ENCODE data around the gene MAP4. TPM values are rescaled to one million over a fixed set of nuclear protein-coding genes. Genes with fewer than 3 reads are reported as not detected.

Gene MAP4
- total RNA-seq, 1 experiment from 2014 or later = 140 TPM

DNA sequence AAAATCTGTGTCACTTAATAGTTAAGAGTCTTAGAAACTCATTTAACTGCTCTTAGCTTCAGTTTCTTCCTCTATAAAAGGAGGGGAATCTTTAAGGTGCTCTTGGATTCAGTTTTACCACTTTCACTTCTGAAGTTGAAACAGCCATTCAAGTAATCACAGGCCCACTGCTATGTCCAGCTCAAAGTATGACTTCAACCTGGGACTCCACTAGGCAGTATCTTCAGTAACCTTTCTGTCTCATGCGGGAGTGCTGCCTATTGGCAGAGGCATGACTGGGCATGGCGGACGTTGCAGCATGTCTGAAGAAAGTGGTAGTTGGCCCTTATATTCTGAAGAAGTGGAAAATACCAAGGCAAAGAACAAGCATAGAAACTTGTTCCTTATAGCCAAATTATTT is 121.0 kb downstream of the MAP4 start:
- no peak overlapping the region for H4K8ac ChIP-seq (replicated peaks; ENCODE audit: insufficient read length, low read depth, low read length)
- no peak overlapping the region for H2AK5ac ChIP-seq (ENCODE audit: insufficient read length, low read length)
- no peak overlapping the region for H4K5ac ChIP-seq (ENCODE audit: insufficient read length, low read depth, low read length)
- peaks cover 2 to 14% (median 7%) of the 10 kb centered on the region in 3 experiments; a peak in 4 of 7 replicates for H3K36me3 Mint-ChIP-seq (ENCODE audit: insufficient read depth in 1 of 3, low read depth in 3 of 3)
- H3T11ph ChIP-seq (ENCODE audit: low read length) = no peak overlapping the region
- H4K20me1 ChIP-seq (ENCODE audit: control insufficient read depth, insufficient read depth, insufficient read length) = no peaks in the 10 kb centered on the region
- H3K9ac ChIP-seq (ENCODE audit: extremely low read depth, insufficient read length, low read length) = no peak overlapping the region
- H2BK20ac ChIP-seq (ENCODE audit: low read depth, low read length, poor library complexity, severe bottlenecking) = no peak overlapping the region
- H2BK120ac ChIP-seq (ENCODE audit: low read depth, low read length, poor library complexity, severe bottlenecking) = no peak overlapping the region
- H3K23ac ChIP-seq (ENCODE audit: insufficient read length, low read depth, low read length) = no peak overlapping the region
- no peak overlapping the region for H3K4me3 Mint-ChIP-seq
- TF ChIP-seq, protein P1, sequence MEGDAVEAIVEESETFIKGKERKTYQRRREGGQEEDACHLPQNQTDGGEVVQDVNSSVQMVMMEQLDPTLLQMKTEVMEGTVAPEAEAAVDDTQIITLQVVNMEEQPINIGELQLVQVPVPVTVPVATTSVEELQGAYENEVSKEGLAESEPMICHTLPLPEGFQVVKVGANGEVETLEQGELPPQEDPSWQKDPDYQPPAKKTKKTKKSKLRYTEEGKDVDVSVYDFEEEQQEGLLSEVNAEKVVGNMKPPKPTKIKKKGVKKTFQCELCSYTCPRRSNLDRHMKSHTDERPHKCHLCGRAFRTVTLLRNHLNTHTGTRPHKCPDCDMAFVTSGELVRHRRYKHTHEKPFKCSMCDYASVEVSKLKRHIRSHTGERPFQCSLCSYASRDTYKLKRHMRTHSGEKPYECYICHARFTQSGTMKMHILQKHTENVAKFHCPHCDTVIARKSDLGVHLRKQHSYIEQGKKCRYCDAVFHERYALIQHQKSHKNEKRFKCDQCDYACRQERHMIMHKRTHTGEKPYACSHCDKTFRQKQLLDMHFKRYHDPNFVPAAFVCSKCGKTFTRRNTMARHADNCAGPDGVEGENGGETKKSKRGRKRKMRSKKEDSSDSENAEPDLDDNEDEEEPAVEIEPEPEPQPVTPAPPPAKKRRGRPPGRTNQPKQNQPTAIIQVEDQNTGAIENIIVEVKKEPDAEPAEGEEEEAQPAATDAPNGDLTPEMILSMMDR (conservative IDR thresholded peaks at IDR 0.05) = no peak
- H4K91ac ChIP-seq (ENCODE audit: insufficient read length, low read depth, low read length) = no peak overlapping the region
- no peaks in the 10 kb centered on the region for H3K9me3 ChIP-seq (ENCODE audit: control insufficient read depth, low read depth, low read length)
- H3K18ac ChIP-seq (ENCODE audit: insufficient read length, low read depth, low read length) = no peak overlapping the region
- no peak for DNase-seq
- H2BK12ac ChIP-seq (ENCODE audit: insufficient read length, low read depth, low read length) = no peak overlapping the region
- no peak overlapping the region for H3K56ac ChIP-seq (ENCODE audit: insufficient read length, low read depth, low read length)
- peaks cover 38 to 39% of the 10 kb centered on the region in 2 experiments for H3K4me1 Mint-ChIP-seq
- H3K4me2 ChIP-seq (ENCODE audit: insufficient read depth, insufficient read length, low read length) = no peak overlapping the region
- H3K4me1 ChIP-seq (ENCODE audit: insufficient read depth, low read length) = peaks cover 3% of the 10 kb centered on the region
- no peaks in the 10 kb centered on the region for H3K23me2 ChIP-seq (ENCODE audit: insufficient read length, low read depth, low read length, poor library complexity, severe bottlenecking)
- H3K9me3 Mint-ChIP-seq = no peaks in the 10 kb centered on the region
- no peak overlapping the region for H3K14ac ChIP-seq (ENCODE audit: insufficient read depth, low read length)
- H3K27me3 Mint-ChIP-seq (ENCODE audit: low read depth) = no peaks in the 10 kb centered on the region
- no peak overlapping the region for H2BK15ac ChIP-seq (ENCODE audit: low read depth, low read length)
- no peak overlapping the region for H2AFZ ChIP-seq (ENCODE audit: low read length)
- no peak overlapping the region for H3K27ac ChIP-seq (ENCODE audit: insufficient read length, low read depth, low read length)
- no peaks in the 10 kb centered on the region for H3K27me3 ChIP-seq (ENCODE audit: insufficient read depth, low read length)
- peak overlapping the region in 1 of 3 experiments; percentile 59; a peak in 2 of 7 replicates for H3K27ac Mint-ChIP-seq
- no peaks in the 10 kb centered on the region for H3K79me2 ChIP-seq (ENCODE audit: insufficient read depth, low read length)
- no CpG with 5 or more reads among the region's 3 CpGs for WGBS (ENCODE audit: extremely low coverage, insufficient read length, low lambda C conversion rate)
- H3K79me1 ChIP-seq (ENCODE audit: insufficient read depth, low read depth, low read length, poor library complexity, severe bottlenecking) = no peaks in the 10 kb centered on the region
- H3K4ac ChIP-seq (ENCODE audit: low read depth, low read length) = no peak overlapping the region
- no peak overlapping the region for H2BK5ac ChIP-seq (ENCODE audit: insufficient read length, low read length)

Measured in H9 (cell line).